GM19468 (cell line): ENCODE data around the gene CDC40.
"Not testable (repeated sequence)": the region's sequence is repeated elsewhere in the genome, so short reads cannot be mapped to it uniquely, and the experiment has no call there.

ENCODE experiments used
- ATAC-seq: cut with Tn5 transposase; IDR thresholded peaks from one replicate; pipeline ENCODE4 v1.9.1; 2021; ENCODE audit warnings: mild to moderate bottlenecking, moderate library complexity, moderate number of reproducible peaks; ENCODE audit not compliant: unreplicated experiment; ENCODE audit errors: extremely low read depth

The CDC40 gene

DNA sequence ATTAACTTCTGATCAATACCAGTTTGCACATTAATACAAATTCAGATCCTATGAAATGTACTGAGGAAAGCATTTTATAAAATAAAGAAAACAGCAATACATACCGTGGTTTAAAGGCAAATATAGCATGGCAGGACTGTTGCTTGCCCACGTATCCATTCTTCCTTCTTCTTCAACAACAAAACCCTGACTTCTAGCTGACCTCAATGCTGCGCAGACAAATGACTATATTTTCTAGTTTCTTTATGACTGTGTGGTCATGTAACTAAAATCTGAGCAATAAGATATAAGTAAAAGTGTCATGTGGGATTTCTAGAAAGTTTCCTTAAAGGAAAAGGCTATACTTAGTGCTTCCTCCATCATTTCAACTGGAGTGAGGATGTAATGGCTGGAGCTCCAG is 85.0 kb downstream of the CDC40 start:
- ATAC-seq = no peak

DNA sequence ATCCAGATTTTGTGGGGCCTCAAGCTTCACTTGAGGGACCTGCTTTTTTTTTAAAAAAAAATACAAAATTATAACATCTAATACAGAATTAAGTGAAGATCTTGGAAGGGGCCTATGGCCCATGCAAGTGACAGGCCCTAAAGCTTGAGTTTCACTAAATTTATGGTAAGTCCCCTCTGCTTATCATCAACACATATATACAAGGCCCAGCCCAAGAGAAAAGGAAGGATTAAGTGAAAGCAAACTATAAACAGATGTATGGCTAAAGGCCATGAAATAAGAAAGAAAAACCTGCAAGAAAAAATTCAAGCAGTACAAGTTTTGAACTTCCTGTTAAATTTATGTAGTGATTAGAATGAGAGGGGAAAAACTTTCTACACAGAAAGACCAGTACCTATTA is 86.8 kb downstream of the CDC40 start:
- ATAC-seq = no peak

DNA sequence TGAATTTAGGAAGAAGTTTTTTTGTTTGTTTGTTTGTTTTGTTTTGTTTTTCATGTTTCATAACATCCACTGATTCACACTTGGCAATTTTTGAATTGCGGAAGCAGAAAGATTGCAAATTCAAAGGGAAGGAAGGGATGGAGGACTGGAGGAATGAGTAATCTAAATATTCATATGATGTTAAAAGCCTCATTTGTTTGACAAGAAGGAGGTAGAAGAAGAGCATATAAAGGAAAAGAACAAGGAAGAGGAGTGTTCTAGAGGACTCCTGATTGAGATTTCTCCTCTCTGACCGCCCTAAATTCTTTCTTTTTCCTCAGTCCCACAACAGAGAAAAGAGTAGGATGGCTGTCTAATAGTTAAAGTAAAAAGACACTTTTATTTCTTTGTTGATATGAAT is 89.4 kb downstream of the CDC40 start:
- ATAC-seq = no peak

DNA sequence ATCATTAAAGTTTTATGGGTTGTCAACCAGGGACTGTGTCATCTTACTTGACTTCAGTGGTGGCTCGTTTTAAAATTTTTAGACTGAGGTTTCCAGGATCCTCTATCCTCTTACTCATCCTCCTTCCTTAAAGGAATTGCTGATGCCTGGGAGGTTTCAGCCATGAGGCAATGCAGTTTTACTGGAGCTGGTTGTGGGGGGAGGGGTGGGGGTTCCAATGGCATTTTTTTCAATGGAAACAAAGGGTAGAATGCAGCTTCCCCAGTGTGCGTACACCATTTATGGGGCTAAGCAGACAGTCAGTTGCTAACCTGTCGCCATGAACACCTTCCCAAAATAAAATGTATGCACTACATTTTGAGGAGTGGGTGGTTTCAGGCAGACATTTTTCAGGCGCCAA is 89.9 kb downstream of the CDC40 start:
- ATAC-seq = no peak

DNA sequence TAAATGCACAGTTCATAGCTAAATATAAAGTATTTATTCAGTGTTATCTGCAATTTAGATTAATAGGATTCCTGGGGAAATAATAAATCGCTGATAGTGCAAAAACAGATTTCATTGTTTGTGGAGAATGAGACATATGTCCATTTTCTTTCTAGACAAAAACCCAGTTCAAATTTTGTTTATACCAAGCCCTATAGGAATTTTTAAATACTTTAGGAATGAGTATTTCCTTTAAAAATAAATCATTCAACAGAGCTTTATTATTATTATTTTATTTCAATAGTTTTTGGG is 91.5 kb downstream of the CDC40 start:
- ATAC-seq = no peak

- ATAC-seq = not testable (repeated sequence)
These were observed 92.6 kb downstream of the CDC40 start for GRCh38 chr6:110272781-110273180.

- ATAC-seq = no peak
These were observed 97.0 kb downstream of the CDC40 start for GRCh38 chr6:110277100-110277665.
